Fibroblast of lung (primary cell): ENCODE measurements around the gene ARHGEF10L. TPM values are rescaled to one million over a fixed set of nuclear protein-coding genes. Genes with fewer than 3 reads are reported as not detected.

Experiments used
- DNase-seq, 2 donors: peaks; one replicate each; pipeline versions ENCODE4 v3.0.0 to v3.0.0-alpha.2; 2010; ENCODE audit warnings: low read depth in 2 of 2
- H2AFZ ChIP-seq: 2 replicates; pipeline ENCODE4 v1.5.1; 2012; ENCODE audit warnings: low read length, control low read depth, inconsistent platforms
- H3K27ac ChIP-seq: 2 replicates; pipeline ENCODE4 v1.5.1; 2011; ENCODE audit warnings: low read length, control low read depth; ENCODE audit not compliant: insufficient read depth
- H3K27me3 ChIP-seq: 2 replicates; pipeline ENCODE4 v1.5.1; 2011; ENCODE audit warnings: mild to moderate bottlenecking, low read length; ENCODE audit not compliant: control insufficient read depth, insufficient read depth
- H3K36me3 ChIP-seq: 2 replicates; pipeline ENCODE4 v1.5.1; 2011; ENCODE audit warnings: low read length; ENCODE audit not compliant: control insufficient read depth, insufficient read depth
- H3K4me1 ChIP-seq: 2 replicates; pipeline ENCODE4 v1.5.1; 2011; ENCODE audit warnings: low read length; ENCODE audit not compliant: control insufficient read depth, insufficient read depth; ENCODE audit errors: extremely low read depth
- H3K4me2 ChIP-seq: 2 replicates; pipeline ENCODE4 v1.5.1; 2011; ENCODE audit warnings: low read length, control low read depth; ENCODE audit not compliant: insufficient read depth; ENCODE audit errors: extremely low read depth
- H3K4me3 ChIP-seq, 4 experiments: fragments of 200-600 bp in 1 of 4; sonication (generic) in 1 of 4; replicated peaks in 1 of 4; 2 replicates each; pipeline ENCODE4 v1.5.1; 2011 to 2016; ENCODE audit warnings: low read length in 4 of 4, low read depth in 3 of 4, mild to moderate bottlenecking in 3 of 4, control low read depth in 2 of 4, inconsistent platforms in 1 of 4, mixed read lengths in 1 of 4; ENCODE audit not compliant: insufficient read depth in 1 of 4; ENCODE audit errors: control extremely low read depth in 1 of 4
- H3K79me2 ChIP-seq: 2 replicates; pipeline ENCODE4 v1.5.1; 2012; ENCODE audit warnings: mild to moderate bottlenecking, low read length, inconsistent platforms; ENCODE audit not compliant: control insufficient read depth, insufficient read depth
- H3K9ac ChIP-seq: 2 replicates; pipeline ENCODE4 v1.5.1; 2011; ENCODE audit warnings: mild to moderate bottlenecking, low read length, control low read depth; ENCODE audit not compliant: insufficient read depth
- H3K9me3 ChIP-seq: 2 replicates; pipeline ENCODE4 v1.5.1; 2012; ENCODE audit warnings: low read depth, low read length; ENCODE audit not compliant: control insufficient read depth, insufficient read depth
- H4K20me1 ChIP-seq: 2 replicates; pipeline ENCODE4 v1.5.1; 2011; ENCODE audit warnings: low read length; ENCODE audit not compliant: control insufficient read depth, insufficient read depth; ENCODE audit errors: extremely low read depth
- CTCF ChIP-seq, 2 donors: IDR thresholded peaks in 1 of 2; conservative IDR thresholded peaks in 1 of 2; 1 replicate in 1 of 2; 2 replicates in 1 of 2; pipeline ENCODE4 v1.5.1; 2011 to 2012; ENCODE audit warnings: low read length in 2 of 2, control low read depth in 1 of 2, inconsistent platforms in 1 of 2, low read depth in 1 of 2, mild to moderate bottlenecking in 1 of 2
- EZH2 ChIP-seq: IDR thresholded peaks from 2 replicates; pipeline ENCODE4 v1.5.1; 2012; ENCODE audit warnings: low read length, control low read depth, mild to moderate bottlenecking; ENCODE audit errors: missing control alignments
- polyA plus RNA-seq, 2 donors: library from polyadenylated mRNA; depleted of rRNA in 1 of 2; stranded (reverse) in 1 of 2; unstranded in 1 of 2; fragments of >200 nt; gene quantifications; 2 replicates each; pipeline ENCODE4 v1.2.1, GENCODE V29; 2011 to 2012; ENCODE audit warnings: missing spikeins in 1 of 2
- total RNA-seq: library from RNA; depleted of rRNA; stranded (reverse); fragments of >200 nt; gene quantifications from 2 replicates; pipeline ENCODE4 v1.2.1, GENCODE V29; 2014

The ARHGEF10L gene
- total and polyA plus RNA-seq, 2 donors (not counting 1 experiment from before 2014, with no cell fraction given), result 11.2 to 24.3 TPM

DNA sequence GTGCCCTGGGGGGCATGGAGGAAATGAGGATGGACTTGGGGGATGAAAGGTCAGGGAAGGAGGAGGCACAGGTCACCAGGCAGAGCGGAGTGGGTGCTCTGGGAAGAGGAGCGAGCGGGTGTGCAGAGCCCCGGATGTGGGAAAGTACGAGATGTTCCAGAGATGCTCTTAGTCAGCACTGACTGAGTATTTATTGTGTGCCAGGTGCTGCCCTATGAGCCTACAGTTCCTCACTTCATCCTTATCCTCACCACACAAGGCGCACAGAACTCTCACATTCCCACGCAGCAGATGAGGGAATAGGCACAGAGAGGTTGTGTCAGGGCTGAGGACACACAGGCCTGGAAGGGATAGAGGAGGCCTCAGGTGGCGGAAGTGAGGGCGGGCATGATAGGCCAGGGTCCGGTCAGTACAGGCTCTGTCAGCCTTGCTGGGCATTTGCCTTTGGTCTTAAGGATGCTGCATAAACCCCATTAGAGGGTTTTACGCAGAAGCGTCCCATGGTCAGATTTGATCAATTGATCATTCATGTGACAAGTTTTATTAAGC lies 77.3 kb downstream of the ARHGEF10L start:
- peaks cover 7% of the 10 kb centered on the region for H3K4me1 ChIP-seq
- no peaks in the 10 kb centered on the region for H4K20me1 ChIP-seq
- TF ChIP-seq EZH2 (no peak), CTCF (conservative IDR thresholded peaks at IDR 0.05 in 1 of 2, IDR thresholded peaks at IDR 0.05 in 1 of 2; ENCODE audit: low read depth in 1 of 2, low read length in 2 of 2) (no peak)
- H3K27me3 ChIP-seq, result no peaks in the 10 kb centered on the region
- H3K27ac ChIP-seq, result no peak overlapping the region
- H3K4me2 ChIP-seq, result no peak overlapping the region
- H3K36me3 ChIP-seq, result peaks cover 2% of the 10 kb centered on the region
- H3K9ac ChIP-seq, result no peak overlapping the region
- H3K4me3 ChIP-seq, result no peak overlapping the region
- H3K79me2 ChIP-seq, result peaks cover 16% of the 10 kb centered on the region
- no peaks in the 10 kb centered on the region for H3K9me3 ChIP-seq
- H2AFZ ChIP-seq, result no peak overlapping the region
- DNase-seq, result peak in 1 of 2 donors; percentile 33

- Histone ChIP-seq H3K9ac (peak overlapping the region; percentile 69), H3K36me3 (peaks cover 2% of the 10 kb centered on the region), H2AFZ (peak overlapping the region; percentile 13), H3K27me3 (no peaks in the 10 kb centered on the region), H3K27ac (peak overlapping the region; percentile 63), H3K9me3 (no peaks in the 10 kb centered on the region), H3K79me2 (peaks cover 16% of the 10 kb centered on the region), H3K4me1 (peaks cover 7% of the 10 kb centered on the region), H3K4me3 (peak overlapping the region in 3 of 4 experiments; percentile 26 to 50 (median 27)), H3K4me2 (peak overlapping the region; percentile 62), H4K20me1 (no peaks in the 10 kb centered on the region)
- no peak for TF ChIP-seq EZH2
- peak; percentile 45 to 64 for DNase-seq
Observed at GRCh38 chr1:17617787-17618557, 78.5 kb downstream of the ARHGEF10L start.

GRCh38 chr1:17618558-17619247 lies 79.2 kb downstream of the ARHGEF10L start:
- no peak for TF ChIP-seq CTCF (conservative IDR thresholded peaks at IDR 0.05 in 1 of 2, IDR thresholded peaks at IDR 0.05 in 1 of 2; ENCODE audit: low read depth in 1 of 2, low read length in 2 of 2)
- no peak for TF ChIP-seq EZH2
- Histone ChIP-seq H3K4me3 (peak overlapping the region in 3 of 4 experiments; percentile 26 to 50 (median 27)), H3K79me2 (peaks cover 16% of the 10 kb centered on the region), H3K27ac (peak overlapping the region; percentile 63), H4K20me1 (no peaks in the 10 kb centered on the region), H3K9ac (peak overlapping the region; percentile 69), H3K36me3 (peaks cover 4% of the 10 kb centered on the region), H3K4me2 (peak overlapping the region; percentile 62), H3K4me1 (peaks cover 7% of the 10 kb centered on the region), H2AFZ (peak overlapping the region; percentile 13), H3K9me3 (no peaks in the 10 kb centered on the region), H3K27me3 (no peaks in the 10 kb centered on the region)
- peak in 1 of 2 donors; percentile 12 for DNase-seq
